K562 (cell line): ENCODE data around the gene CDS2. TPM values are rescaled to one million over a fixed set of nuclear protein-coding genes. Genes with fewer than 3 reads are reported as not detected.

Experiments used
- ATAC-seq: fragments of 200-7000 bp; cut with Tn5 transposase; 3 replicates; pipeline ENCODE4 v1.9.1; 2020; ENCODE audit warnings: moderate library complexity
- BruUV-seq: library from RNA; stranded (reverse); fragments of 400-500 nt; replicated peaks from 2 replicates; lab custom pipeline; 2021; lab: Mats Ljungman, UMichigan
- CTCF ChIA-PET: fragments of 300-600 bp; formaldehyde crosslinking; extraction: SDS; loops from one replicate; lab custom pipeline; 2021; ENCODE audit warnings: low intra/inter-chr PET ratio; lab: Yijun Ruan, JAX
- POLR2A ChIA-PET: fragments of 300-600, 350-650 bp; sonication (Branson Sonifier 250); formaldehyde crosslinking; extraction: SDS; loops from one replicate; lab custom pipeline; 2021; ENCODE audit warnings: antibody characterized with exemption, inconsistent platforms; lab: Yijun Ruan, JAX
- DNase-seq, 4 experiments: peaks; one replicate each; pipeline versions ENCODE4 v3.0.0 to v3.0.0-alpha.2; 2011 to 2018; ENCODE audit warnings: low spot score in 3 of 4, mixed read lengths in 3 of 4; ENCODE audit errors: extremely low read depth in 1 of 4
- FAIRE-seq: peaks from 2 replicates; lab custom pipeline; 2011; peaks lifted over from hg19 to GRCh38; lab: Jason Lieb, UNC
- H2AFZ ChIP-seq: 2 replicates; pipeline ENCODE4 v1.6.0; 2011; ENCODE audit warnings: low read depth, low read length, control low read depth, inconsistent platforms
- H3K27ac ChIP-seq: fragments of 200-600 bp; 3 replicates; pipeline ENCODE4 v1.8.0; 2011; ENCODE audit warnings: low read depth, mild to moderate bottlenecking, control low read depth, inconsistent platforms, low read length, moderate library complexity, mixed read lengths; ENCODE audit errors: extremely low read depth
- H3K27me3 ChIP-seq, 2 experiments: fragments of 300-600 bp in 1 of 2; 2 replicates in 1 of 2; 3 replicates in 1 of 2; pipeline versions ENCODE4 v1.6.0 to v1.8.0; 2011; ENCODE audit warnings: inconsistent platforms in 2 of 2, low read length in 2 of 2, mild to moderate bottlenecking in 1 of 2, mixed read lengths in 1 of 2, moderate library complexity in 1 of 2; ENCODE audit not compliant: control insufficient read depth in 2 of 2, insufficient read depth in 2 of 2
- H3K36me3 ChIP-seq: fragments of 300-600 bp; 3 replicates; pipeline ENCODE4 v1.8.0; 2011; ENCODE audit warnings: mild to moderate bottlenecking, low read length, inconsistent platforms; ENCODE audit not compliant: control insufficient read depth, insufficient read depth
- H3K4me1 ChIP-seq, 2 experiments: fragments of 200-600 bp in 1 of 2; replicated peaks in 1 of 2; 2 replicates in 1 of 2; 3 replicates in 1 of 2; pipeline versions ENCODE4 v1.5.1 to v1.8.0; 2011; ENCODE audit warnings: inconsistent platforms in 2 of 2, low read length in 2 of 2, mild to moderate bottlenecking in 1 of 2, mixed read lengths in 1 of 2, moderate library complexity in 1 of 2; ENCODE audit not compliant: control insufficient read depth in 2 of 2, insufficient read depth in 2 of 2
- H3K4me2 ChIP-seq: 2 replicates; pipeline ENCODE4 v1.6.1; 2011; ENCODE audit warnings: low read length, control low read depth, inconsistent platforms, mixed read lengths; ENCODE audit not compliant: insufficient read depth
- H3K4me3 ChIP-seq: fragments of 200-600 bp; sonication (generic), shearing (Covaris generic); 2 replicates; pipeline ENCODE4 v1.5.1; 2016; ENCODE audit warnings: control low read depth, inconsistent platforms
- H3K79me2 ChIP-seq: fragments of 200-600 bp; 3 replicates; pipeline ENCODE4 v1.8.0; 2011; ENCODE audit warnings: low read length, inconsistent platforms; ENCODE audit not compliant: control insufficient read depth, insufficient read depth
- H3K9ac ChIP-seq, 2 experiments: 2 replicates each; pipeline versions ENCODE4 v1.6.0 to v1.6.1; 2011; ENCODE audit warnings: low read depth in 2 of 2, low read length in 2 of 2, control low read depth in 1 of 2, inconsistent platforms in 1 of 2, mild to moderate bottlenecking in 1 of 2, mixed read lengths in 1 of 2; ENCODE audit not compliant: insufficient read depth in 1 of 2
- H3K9me1 ChIP-seq: one replicate; pipeline ENCODE4 v1.6.0; 2011; ENCODE audit warnings: inconsistent platforms, mild to moderate bottlenecking, low read length, moderate library complexity; ENCODE audit not compliant: control insufficient read depth, insufficient read depth
- H3K9me3 ChIP-seq: replicated peaks from 2 replicates; pipeline ENCODE4 v1.5.1; 2011; ENCODE audit warnings: low read depth, low read length, inconsistent platforms; ENCODE audit not compliant: control insufficient read depth, insufficient read depth
- H4K20me1 ChIP-seq: replicated peaks from 2 replicates; pipeline ENCODE4 v1.6.1; 2011; ENCODE audit warnings: low read length, inconsistent platforms, mixed read lengths; ENCODE audit not compliant: control insufficient read depth, insufficient read depth
- AFF4 ChIP-seq: sonication (generic); formaldehyde crosslinking; IDR thresholded peaks from 2 replicates; pipeline ENCODE4 v1.8.0; 2023; ENCODE audit warnings: mild to moderate bottlenecking, missing genetic modification reagents
- ATF6 ChIP-seq: sonication (generic); formaldehyde crosslinking; IDR thresholded peaks from 2 replicates; pipeline ENCODE4 v1.4.0; 2020; ENCODE audit warnings: mild to moderate bottlenecking, missing genetic modification reagents
- EP400 ChIP-seq: fragments of 450-650 bp; IDR thresholded peaks from 2 replicates; pipeline ENCODE4 v1.6.1; 2017; ENCODE audit warnings: antibody characterized with exemption, mild to moderate bottlenecking, moderate library complexity
- HNRNPLL ChIP-seq: fragments of 200-400 bp; formaldehyde crosslinking; IDR thresholded peaks from 2 replicates; pipeline ENCODE4 v1.6.1; 2017; ENCODE audit warnings: low read length, low read depth, mild to moderate bottlenecking; ENCODE audit not compliant: poor library complexity, severe bottlenecking
- KLF16 ChIP-seq: IDR thresholded peaks from 2 replicates; pipeline ENCODE4 v1.6.1; 2016; ENCODE audit warnings: antibody characterized with exemption
- MBD2 ChIP-seq: sonication (generic); IDR thresholded peaks from 2 replicates; pipeline ENCODE4 v1.6.1; 2016; ENCODE audit warnings: low read depth, borderline replicate concordance
- MCM2 ChIP-seq: fragments of 450-650 bp; IDR thresholded peaks from 2 replicates; pipeline ENCODE4 v1.6.1; 2017; ENCODE audit warnings: low read depth, mild to moderate bottlenecking
- NEUROD1 ChIP-seq: fragments of 150-350 bp; IDR thresholded peaks from 2 replicates; pipeline ENCODE4 v1.6.1; 2014; ENCODE audit warnings: borderline replicate concordance, low read length, low read depth; ENCODE audit not compliant: partially characterized antibody
- PHTF2 ChIP-seq: fragments of 250-450 bp; sonication (Bioruptor Pico); IDR thresholded peaks from 2 replicates; pipeline ENCODE4 v1.5.0; 2021; ENCODE audit warnings: mild to moderate bottlenecking
- POLR3G ChIP-seq: IDR thresholded peaks from 2 replicates; pipeline ENCODE4 v1.6.1; 2011; ENCODE audit not compliant: insufficient read length, insufficient replicate concordance; ENCODE audit errors: extremely low read depth
- RBBP5 ChIP-seq: fragments of 200-600 bp; sonication (generic); IDR thresholded peaks from 2 replicates; pipeline ENCODE4 v1.6.1; 2012; ENCODE audit warnings: borderline replicate concordance, mild to moderate bottlenecking, low read length, control low read depth, inconsistent platforms; ENCODE audit not compliant: insufficient read depth, poor library complexity, severe bottlenecking
- RCOR1 ChIP-seq, 2 experiments: IDR thresholded peaks; 2 replicates each; pipeline ENCODE4 v1.6.1; 2012; ENCODE audit warnings: low read depth in 2 of 2, low read length in 2 of 2, borderline replicate concordance in 1 of 2, improper control_type of control experiment in 1 of 2
- ZBTB9 ChIP-seq: fragments of 450-650 bp; formaldehyde crosslinking; IDR thresholded peaks from 2 replicates; pipeline ENCODE4 v1.4.0; 2020; ENCODE audit warnings: mild to moderate bottlenecking, moderate library complexity
- ZFP1 ChIP-seq: fragments of 450-650 bp; formaldehyde crosslinking; IDR thresholded peaks from 2 replicates; pipeline ENCODE4 v1.4.0; 2020; ENCODE audit warnings: mild to moderate bottlenecking, mixed read lengths
- WGBS: fragments of 100-300 bp; shearing (Covaris generic); methylation state at CpG from one replicate; pipeline ENCODE4 v1.1.6; 2016; ENCODE audit warnings: low coverage, mixed read lengths; ENCODE audit not compliant: insufficient coverage; ENCODE audit errors: missing lambda C conversion rate; 5-methylcytosine and 5-hydroxymethylcytosine counted together
- in situ Hi-C: fragments of 300-500 bp; cut with MboI; formaldehyde crosslinking; loops from 4 replicates; pipeline ENCODE4 v1.15.0; 2018; ENCODE audit warnings: inconsistent platforms, mixed read lengths
- intact Hi-C: fragments of 100-400 bp; cut with micrococcal nuclease; formaldehyde crosslinking; loops from 2 replicates; pipeline ENCODE4 v1.14.2; 2022
- polyA plus RNA-seq, 8 experiments: library from polyadenylated mRNA; depleted of rRNA in 4 of 8; stranded (reverse) in 5 of 8; unstranded in 3 of 8; fragments of >200 nt; fragmentation: Nextera tagmentation in 2 of 8; fragmentation: Illumina TruSeq in 1 of 8; extraction: Ambion mirVana in 2 of 8; extraction: Trizol in 1 of 8; gene quantifications; 2 replicates each; pipeline versions ENCODE4 v1.2.1 to v1.2.3, GENCODE V29; 2011 to 2014; ENCODE audit warnings: inconsistent platforms in 1 of 8, missing spikeins in 1 of 8
- total RNA-seq, 7 experiments: library from RNA; depleted of rRNA in 6 of 7; stranded (reverse); fragments of >200 nt in 6 of 7; fragmentation: Illumina TruSeq in 2 of 7; extraction: Trizol in 2 of 7; gene quantifications; 2 replicates each; pipeline versions ENCODE4 v1.2.1 to v1.2.3, GENCODE V29; 2011 to 2021; ENCODE audit warnings: low replicate concordance in 1 of 7

CDS2 gene
- total and polyA plus RNA-seq, 9 of the 15 experiments (the other 6 are each of a cell fraction or from before 2014, with no cell fraction given), result 6.4 to 46.4 (median 12.2) TPM

DNA sequence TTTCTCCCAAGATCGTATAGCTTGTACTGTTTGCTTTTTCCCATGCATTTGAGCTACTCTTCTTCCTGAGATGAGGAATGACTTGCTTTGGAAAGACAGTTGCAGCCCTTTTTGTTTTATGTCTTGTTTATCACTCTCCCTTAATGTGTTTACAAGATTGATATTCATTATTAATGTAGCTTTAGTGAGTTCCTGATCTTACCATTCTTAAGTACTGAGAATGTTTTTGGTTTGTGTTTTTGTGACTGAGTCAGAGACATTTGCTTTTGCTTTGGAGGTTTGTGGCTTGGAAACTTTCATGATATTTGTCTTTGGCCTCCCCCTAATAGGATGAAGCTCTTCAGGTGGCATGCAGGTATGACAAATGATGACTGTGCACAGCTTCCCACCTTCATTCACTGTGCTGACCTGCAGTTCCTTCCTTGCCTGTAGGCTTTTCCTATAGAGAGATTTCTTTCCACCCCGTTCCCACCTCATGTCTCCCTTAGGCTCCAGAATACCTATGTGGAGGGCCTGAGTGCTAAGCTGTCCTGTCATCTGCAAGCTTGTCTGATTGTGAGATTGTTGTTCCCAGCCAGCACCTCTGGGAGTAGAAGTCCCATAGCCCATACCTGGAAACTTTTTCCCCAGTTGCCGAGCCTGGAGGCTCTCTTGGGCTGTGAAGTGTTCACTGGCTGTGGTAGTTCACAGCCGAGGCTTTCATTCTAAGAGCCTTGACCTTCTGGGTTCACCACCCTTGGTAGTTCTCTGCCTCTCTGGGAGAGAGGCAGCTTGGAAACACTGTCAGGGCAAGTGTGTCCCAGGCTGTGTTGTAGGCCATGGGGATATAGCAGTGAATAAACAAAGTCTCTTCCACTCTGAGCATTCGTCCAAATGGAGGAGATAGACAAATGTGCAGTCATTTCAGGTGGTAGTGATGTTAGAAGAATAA is 27.1 kb downstream of the CDS2 start:
- peaks cover 15% of the 10 kb centered on the region; the same call in 1 of the 2 replicates for H4K20me1 ChIP-seq
- DNase-seq (no peak), ATAC-seq (no peak), FAIRE-seq (no peak)
- POLR2A ChIA-PET, result interaction anchor here (0.9 kb wide), 2 partner anchors 22 to 38 kb away, joined by 3 read pairs; no protein-coding TSS in a partner anchor
- intact Hi-C loops (no loop called here), in situ Hi-C loops (no loop called here)
- no peak overlapping the region for H2AFZ ChIP-seq
- no peak overlapping the region for H3K4me2 ChIP-seq
- BruUV-seq, result no TSS peak
- peaks cover 10 to 11% of the 10 kb centered on the region in 2 experiments; a peak in 4 of 5 replicates for H3K4me1 ChIP-seq
- WGBS, result 63% methylated on average over 5 of the region's 5 CpGs
- H3K9me1 ChIP-seq, result no peaks in the 10 kb centered on the region
- no peak overlapping the region for H3K4me3 ChIP-seq
- CTCF ChIA-PET, result no interaction called here
- no peak overlapping the region for H3K9ac ChIP-seq
- H3K27me3 ChIP-seq, result no peaks in the 10 kb centered on the region
- H3K9me3 ChIP-seq, result no peaks in the 10 kb centered on the region
- peaks cover 18% of the 10 kb centered on the region for H3K79me2 ChIP-seq
- no peaks in the 10 kb centered on the region for H3K36me3 ChIP-seq
- no peak overlapping the region for H3K27ac ChIP-seq
- TF ChIP-seq MBD2 (no peak), EP400 (no peak), NEUROD1 (no peak), AFF4 (CRISPR knock-in tag) (no peak), ZFP1 (CRISPR knock-in tag) (no peak), RBBP5 (no peak), RCOR1 (IDR thresholded peaks at IDR 0.05; ENCODE audit: borderline replicate concordance in 1 of 2, low read depth in 2 of 2, low read length in 2 of 2) (no peak), ATF6 (CRISPR knock-in tag) (no peak), POLR3G (no peak), ZBTB9 (CRISPR knock-in tag) (no peak), MCM2 (no peak), PHTF2 (CRISPR knock-in tag) (no peak), HNRNPLL (no peak), KLF16 (no peak)
